Coronary artery (tissue), 2 donors: ENCODE measurements around the gene NRAP.

Experiments
- DNase-seq: peaks from one replicate; pipeline ENCODE4 v3.0.0-alpha.2; 2017; ENCODE audit warnings: low spot score
- H3K27ac ChIP-seq, 2 donors: fragments of 200-600 bp; sonication (generic); one replicate each; pipeline ENCODE4 v1.5.1; 2016 to 2019
- H3K4me3 ChIP-seq: fragments of 200-600 bp; sonication (generic); 2 replicates; pipeline ENCODE4 v1.5.1; 2016; ENCODE audit warnings: mild to moderate bottlenecking, moderate library complexity
- TF ChIP-seq, protein P1 (sequence below): fragments of 200-600 bp; sonication (generic); IDR thresholded peaks from one replicate; pipeline ENCODE4 v1.5.1; 2019; ENCODE audit warnings: antibody characterized with exemption

Gene NRAP

DNA sequence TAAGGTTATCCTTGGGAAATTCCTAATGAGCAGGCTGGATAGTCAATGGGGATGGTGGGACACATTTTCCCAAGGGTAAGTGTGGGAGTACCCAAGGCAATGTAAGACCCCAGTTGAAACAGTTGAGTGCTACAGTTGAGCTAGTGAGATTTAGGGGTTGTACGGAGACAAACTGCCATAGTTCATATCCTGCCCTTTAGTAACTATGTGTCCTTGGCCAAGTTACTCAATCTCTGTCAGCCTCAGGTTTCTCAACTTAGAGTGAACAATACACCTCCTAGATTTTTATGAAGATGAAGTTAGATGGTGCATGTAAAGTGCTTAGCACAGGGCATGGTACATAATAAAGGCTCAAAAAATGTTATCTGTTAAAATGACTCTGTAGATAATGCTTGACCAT is 90.5 kb downstream of the NRAP start:
- Histone ChIP-seq H3K27ac (no peak overlapping the region), H3K4me3 (no peak overlapping the region)
- no peak for DNase-seq
- TF ChIP-seq, protein P1, sequence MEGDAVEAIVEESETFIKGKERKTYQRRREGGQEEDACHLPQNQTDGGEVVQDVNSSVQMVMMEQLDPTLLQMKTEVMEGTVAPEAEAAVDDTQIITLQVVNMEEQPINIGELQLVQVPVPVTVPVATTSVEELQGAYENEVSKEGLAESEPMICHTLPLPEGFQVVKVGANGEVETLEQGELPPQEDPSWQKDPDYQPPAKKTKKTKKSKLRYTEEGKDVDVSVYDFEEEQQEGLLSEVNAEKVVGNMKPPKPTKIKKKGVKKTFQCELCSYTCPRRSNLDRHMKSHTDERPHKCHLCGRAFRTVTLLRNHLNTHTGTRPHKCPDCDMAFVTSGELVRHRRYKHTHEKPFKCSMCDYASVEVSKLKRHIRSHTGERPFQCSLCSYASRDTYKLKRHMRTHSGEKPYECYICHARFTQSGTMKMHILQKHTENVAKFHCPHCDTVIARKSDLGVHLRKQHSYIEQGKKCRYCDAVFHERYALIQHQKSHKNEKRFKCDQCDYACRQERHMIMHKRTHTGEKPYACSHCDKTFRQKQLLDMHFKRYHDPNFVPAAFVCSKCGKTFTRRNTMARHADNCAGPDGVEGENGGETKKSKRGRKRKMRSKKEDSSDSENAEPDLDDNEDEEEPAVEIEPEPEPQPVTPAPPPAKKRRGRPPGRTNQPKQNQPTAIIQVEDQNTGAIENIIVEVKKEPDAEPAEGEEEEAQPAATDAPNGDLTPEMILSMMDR: no peak

DNA sequence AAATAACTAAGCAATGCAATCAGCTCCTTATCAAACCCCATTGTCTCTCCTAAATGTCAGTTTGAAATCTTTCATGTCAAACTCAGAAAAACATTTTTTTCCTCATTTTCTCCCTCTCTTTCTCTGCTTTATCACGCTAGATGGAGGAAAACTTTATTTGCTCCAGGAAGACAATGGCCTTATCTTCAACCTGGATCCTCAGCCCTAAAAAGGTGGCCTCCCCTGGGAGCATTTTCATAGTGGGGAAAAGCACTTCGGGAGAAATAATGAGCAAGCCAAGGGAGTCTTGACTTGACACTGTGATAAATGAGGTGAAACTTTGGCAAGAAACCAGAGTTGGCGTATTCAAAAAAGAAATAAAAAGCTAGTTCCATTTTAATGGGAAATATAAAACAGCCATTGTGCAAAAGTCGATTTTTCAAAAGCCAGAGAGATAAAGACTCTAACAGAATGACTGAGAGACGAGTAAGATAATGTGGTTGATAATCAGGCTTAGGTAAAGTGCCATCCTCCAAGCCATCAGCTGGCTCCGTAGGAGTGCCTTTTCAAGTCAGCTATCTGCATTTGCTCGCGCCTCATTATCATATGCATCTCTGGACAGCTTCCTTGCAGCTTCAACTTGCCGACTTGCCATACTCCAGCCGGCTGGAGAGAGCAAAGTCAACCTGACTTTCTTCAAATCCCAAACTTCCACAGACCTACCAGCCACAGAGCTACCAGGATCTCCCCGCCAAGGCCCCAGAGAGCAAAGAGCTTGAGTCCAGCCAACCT is 91.1 kb downstream of the NRAP start:
- Histone ChIP-seq H3K4me3 (no peak overlapping the region), H3K27ac (no peak overlapping the region)
- TF ChIP-seq, protein P1: no peak
- DNase-seq: no peak

DNA sequence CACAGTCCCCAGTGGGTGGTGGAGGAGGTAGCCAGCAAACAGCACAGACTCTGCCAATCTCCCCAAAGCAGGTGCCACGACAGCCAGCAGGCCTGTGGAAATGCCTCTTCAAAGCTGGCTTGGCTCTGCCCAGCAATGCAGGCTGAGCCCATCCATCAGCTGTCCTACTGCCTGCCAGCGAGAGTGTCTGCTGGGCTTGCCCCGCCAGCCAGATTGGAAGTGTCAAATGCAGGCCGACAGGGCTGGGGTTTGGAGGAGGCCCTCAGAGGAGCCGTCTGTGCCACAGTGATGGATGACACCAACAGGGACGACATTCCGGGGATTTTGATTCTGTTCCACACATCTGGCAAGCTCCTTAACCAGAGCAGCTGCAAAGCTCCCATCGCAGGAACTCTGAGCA is 94.3 kb downstream of the NRAP start:
- Histone ChIP-seq H3K4me3 (no peak overlapping the region), H3K27ac (no peak overlapping the region)
- no peak for DNase-seq
- TF ChIP-seq, protein P1: no peak

DNA sequence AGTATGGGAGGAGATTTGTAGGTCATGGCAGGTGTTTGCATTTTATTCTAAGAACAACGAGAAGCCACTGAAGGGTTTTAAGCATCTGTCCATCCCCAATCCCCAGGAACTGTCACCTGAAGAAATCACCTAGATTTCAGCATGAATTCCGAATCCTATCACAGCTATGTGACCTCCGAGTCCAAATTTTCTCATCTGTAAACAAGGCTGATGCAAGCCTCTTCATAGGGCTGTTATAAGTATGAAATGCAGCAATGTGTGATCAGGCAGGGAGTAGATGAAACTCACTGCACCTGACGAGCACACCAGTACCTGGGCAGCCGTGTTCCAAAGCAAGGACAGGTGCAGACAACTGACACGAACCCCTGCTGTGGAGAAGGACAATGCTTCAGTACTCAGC is 97.0 kb downstream of the NRAP start:
- no peak for DNase-seq
- TF ChIP-seq, protein P1: no peak
- no peak overlapping the region for H3K27ac ChIP-seq
- no peak overlapping the region for H3K4me3 ChIP-seq

DNA sequence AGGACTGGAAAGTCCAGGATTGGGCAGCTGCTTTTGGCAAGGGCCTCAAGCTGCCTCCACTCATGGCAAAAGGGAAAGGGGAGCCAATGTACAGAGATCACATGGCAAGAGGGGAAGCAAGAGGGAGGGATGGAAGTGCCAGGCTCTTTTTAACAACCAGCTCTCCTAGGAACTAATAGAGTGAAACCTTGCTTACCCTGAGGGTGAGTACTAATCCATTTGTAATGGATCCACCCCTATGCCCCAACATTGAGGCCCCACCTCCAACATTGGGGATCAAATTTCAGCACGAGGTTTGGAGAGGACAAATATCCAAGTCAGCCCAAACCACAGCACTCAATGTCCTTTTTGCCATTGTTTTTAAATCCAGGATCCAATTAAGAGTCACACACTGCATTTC is 98.5 kb downstream of the NRAP start:
- Histone ChIP-seq H3K4me3 (no peak overlapping the region), H3K27ac (no peak overlapping the region)
- DNase-seq: no peak
- TF ChIP-seq, protein P1: no peak

DNA sequence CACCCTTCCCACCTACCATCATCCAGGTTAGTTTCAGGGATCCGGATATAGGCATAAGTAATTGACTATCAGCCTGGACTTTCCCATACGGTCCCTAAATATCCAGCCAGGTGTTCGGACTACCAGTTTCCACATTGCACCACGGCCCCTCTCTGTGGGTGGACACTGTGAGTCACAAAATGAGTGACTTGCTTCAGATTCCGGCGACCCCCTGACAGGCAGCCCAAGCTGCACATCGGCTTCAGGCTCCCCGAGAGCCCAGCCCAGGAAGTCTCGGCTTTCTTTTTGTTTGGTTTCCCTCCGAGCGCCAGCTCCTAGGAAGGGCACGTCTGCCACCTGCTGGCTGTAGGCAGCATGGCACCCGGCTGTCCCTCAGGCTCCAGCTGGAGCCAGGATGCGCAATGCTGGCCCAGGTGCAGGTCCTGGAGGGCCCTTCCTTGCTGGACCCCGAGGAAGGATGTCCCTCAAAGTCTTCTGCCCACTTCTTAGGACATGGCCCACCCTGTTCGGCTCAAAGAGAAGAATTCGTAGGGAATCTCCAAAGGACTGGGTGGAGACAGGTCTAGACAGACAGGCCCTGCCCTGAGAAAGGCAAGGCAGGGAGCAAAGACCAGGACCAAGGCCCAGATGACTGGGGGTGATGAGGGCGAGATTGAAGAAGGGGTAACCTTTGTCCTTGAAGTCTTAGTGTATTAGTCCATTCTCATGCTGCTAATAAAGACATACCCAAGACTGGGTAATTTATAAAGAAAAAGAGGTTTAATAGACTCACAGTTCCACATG is 100.3 kb downstream of the NRAP start:
- Histone ChIP-seq H3K4me3 (peak overlapping the region; percentile 74), H3K27ac (no peak overlapping the region)
- TF ChIP-seq, protein P1: peak; percentile 99
- peak; percentile 82 for DNase-seq
